ENCODE data around the gene DBF4B. TPM values are rescaled to one million over a fixed set of nuclear protein-coding genes. Genes with fewer than 3 reads are reported as not detected.

The DBF4B gene
- total and polyA plus RNA-seq, 2 of the 13 experiments (the other 11 are each of a cell fraction or from before 2014, with no cell fraction given), result 11.7 to 13.2 TPM

DNA sequence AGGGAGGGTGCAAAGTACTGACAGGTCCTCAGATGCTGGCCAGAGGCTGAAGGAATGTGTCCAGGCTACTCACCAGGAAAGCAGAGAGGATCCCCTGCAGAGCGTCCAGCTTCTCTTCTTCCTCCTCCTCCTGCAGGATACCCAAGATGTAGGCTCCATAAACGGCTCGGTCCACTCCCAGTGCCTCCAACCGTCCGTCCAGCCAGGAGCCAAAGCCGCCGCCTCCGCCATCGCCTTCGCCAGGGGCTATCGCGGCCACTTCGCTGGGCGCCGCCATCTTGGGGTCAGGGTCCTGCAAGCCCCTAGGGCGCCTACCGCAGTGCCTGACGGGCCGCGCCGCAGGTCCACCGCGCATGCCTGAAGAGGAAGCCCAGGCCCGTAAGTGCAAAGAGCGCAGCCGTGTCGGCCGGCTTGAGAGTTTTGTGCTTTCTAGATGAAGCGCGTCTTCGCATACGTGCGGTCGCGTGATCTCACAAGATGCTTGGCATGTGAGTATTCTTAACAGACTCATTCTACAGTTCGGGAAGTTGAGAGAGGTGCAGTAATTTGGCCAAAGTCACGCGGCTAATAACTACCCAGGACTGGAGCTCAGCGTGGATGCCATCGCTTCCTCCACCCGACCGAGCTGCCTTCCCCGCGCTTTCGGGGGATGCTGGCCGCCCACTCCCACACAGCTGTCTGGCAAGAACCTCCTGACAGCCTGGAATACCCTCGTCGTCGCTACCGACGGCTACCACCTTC is 18.8 kb upstream of the DBF4B start, which contains the start of gene CCDC43 (continued):
- TF ChIP-seq ZNF451 (CRISPR knock-in tag; IDR thresholded peaks at IDR 0.05) (peak; percentile 60; the same call in 1 of the 2 replicates), ERF (CRISPR knock-in tag; IDR thresholded peaks at IDR 0.05) (peak; percentile 92), MAF1 (CRISPR knock-in tag; IDR thresholded peaks at IDR 0.05; ENCODE audit: borderline replicate concordance) (no peak; the same call in 1 of the 2 replicates), BCL6 (CRISPR knock-in tag; IDR thresholded peaks at IDR 0.05) (peak; percentile 70), CBFB (CRISPR knock-in tag; IDR thresholded peaks at IDR 0.05) (peak; percentile 91), STAT5B (CRISPR knock-in tag; IDR thresholded peaks at IDR 0.05) (peak; percentile 43; the same call in 1 of the 2 replicates), HMGA1 (CRISPR knock-in tag; conservative IDR thresholded peaks at IDR 0.05) (no peak), ZNF569 (CRISPR knock-in tag; IDR thresholded peaks at IDR 0.05; ENCODE audit: borderline replicate concordance) (peak; percentile 86; the same call in 1 of the 2 replicates), NFE2 (CRISPR knock-in tag; IDR thresholded peaks at IDR 0.05) (peak; percentile 27; the same call in 1 of the 2 replicates), ZNF20 (CRISPR knock-in tag; IDR thresholded peaks at IDR 0.05) (peak; percentile 95; the same call in 1 of the 2 replicates), ZMYM3 (CRISPR knock-in tag; IDR thresholded peaks at IDR 0.05) (peak; percentile 32; the same call in 1 of the 2 replicates), ATM (IDR thresholded peaks at IDR 0.05; ENCODE audit: borderline replicate concordance) (no peak), ZNF382 (CRISPR knock-in tag; IDR thresholded peaks at IDR 0.05; ENCODE audit: borderline replicate concordance) (no peak; the same call in 1 of the 2 replicates), GTF2F1 (IDR thresholded peaks at IDR 0.05; ENCODE audit: low read length) (peak; percentile 39; the same call in 1 of the 2 replicates), ZNF3 (CRISPR knock-in tag; IDR thresholded peaks at IDR 0.05) (peak; percentile 56; the same call in 1 of the 2 replicates)
- TF ChIP-seq, protein P1, sequence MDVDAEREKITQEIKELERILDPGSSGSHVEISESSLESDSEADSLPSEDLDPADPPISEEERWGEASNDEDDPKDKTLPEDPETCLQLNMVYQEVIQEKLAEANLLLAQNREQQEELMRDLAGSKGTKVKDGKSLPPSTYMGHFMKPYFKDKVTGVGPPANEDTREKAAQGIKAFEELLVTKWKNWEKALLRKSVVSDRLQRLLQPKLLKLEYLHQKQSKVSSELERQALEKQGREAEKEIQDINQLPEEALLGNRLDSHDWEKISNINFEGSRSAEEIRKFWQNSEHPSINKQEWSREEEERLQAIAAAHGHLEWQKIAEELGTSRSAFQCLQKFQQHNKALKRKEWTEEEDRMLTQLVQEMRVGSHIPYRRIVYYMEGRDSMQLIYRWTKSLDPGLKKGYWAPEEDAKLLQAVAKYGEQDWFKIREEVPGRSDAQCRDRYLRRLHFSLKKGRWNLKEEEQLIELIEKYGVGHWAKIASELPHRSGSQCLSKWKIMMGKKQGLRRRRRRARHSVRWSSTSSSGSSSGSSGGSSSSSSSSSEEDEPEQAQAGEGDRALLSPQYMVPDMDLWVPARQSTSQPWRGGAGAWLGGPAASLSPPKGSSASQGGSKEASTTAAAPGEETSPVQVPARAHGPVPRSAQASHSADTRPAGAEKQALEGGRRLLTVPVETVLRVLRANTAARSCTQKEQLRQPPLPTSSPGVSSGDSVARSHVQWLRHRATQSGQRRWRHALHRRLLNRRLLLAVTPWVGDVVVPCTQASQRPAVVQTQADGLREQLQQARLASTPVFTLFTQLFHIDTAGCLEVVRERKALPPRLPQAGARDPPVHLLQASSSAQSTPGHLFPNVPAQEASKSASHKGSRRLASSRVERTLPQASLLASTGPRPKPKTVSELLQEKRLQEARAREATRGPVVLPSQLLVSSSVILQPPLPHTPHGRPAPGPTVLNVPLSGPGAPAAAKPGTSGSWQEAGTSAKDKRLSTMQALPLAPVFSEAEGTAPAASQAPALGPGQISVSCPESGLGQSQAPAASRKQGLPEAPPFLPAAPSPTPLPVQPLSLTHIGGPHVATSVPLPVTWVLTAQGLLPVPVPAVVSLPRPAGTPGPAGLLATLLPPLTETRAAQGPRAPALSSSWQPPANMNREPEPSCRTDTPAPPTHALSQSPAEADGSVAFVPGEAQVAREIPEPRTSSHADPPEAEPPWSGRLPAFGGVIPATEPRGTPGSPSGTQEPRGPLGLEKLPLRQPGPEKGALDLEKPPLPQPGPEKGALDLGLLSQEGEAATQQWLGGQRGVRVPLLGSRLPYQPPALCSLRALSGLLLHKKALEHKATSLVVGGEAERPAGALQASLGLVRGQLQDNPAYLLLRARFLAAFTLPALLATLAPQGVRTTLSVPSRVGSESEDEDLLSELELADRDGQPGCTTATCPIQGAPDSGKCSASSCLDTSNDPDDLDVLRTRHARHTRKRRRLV (CRISPR knock-in tag; IDR thresholded peaks at IDR 0.05), result peak; percentile 90
- TF ChIP-seq, protein P2, sequence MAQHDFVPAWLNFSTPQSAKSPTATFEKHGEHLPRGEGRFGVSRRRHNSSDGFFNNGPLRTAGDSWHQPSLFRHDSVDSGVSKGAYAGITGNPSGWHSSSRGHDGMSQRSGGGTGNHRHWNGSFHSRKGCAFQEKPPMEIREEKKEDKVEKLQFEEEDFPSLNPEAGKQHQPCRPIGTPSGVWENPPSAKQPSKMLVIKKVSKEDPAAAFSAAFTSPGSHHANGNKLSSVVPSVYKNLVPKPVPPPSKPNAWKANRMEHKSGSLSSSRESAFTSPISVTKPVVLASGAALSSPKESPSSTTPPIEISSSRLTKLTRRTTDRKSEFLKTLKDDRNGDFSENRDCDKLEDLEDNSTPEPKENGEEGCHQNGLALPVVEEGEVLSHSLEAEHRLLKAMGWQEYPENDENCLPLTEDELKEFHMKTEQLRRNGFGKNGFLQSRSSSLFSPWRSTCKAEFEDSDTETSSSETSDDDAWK (CRISPR knock-in tag; IDR thresholded peaks at IDR 0.05), result no peak
- TF ChIP-seq, protein P3, sequence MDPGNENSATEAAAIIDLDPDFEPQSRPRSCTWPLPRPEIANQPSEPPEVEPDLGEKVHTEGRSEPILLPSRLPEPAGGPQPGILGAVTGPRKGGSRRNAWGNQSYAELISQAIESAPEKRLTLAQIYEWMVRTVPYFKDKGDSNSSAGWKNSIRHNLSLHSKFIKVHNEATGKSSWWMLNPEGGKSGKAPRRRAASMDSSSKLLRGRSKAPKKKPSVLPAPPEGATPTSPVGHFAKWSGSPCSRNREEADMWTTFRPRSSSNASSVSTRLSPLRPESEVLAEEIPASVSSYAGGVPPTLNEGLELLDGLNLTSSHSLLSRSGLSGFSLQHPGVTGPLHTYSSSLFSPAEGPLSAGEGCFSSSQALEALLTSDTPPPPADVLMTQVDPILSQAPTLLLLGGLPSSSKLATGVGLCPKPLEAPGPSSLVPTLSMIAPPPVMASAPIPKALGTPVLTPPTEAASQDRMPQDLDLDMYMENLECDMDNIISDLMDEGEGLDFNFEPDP (CRISPR knock-in tag; conservative IDR thresholded peaks at IDR 0.05), result 0 out of 2 replicates have a peak, but pooled peaks have one; percentile 10
- TF ChIP-seq, protein P4, sequence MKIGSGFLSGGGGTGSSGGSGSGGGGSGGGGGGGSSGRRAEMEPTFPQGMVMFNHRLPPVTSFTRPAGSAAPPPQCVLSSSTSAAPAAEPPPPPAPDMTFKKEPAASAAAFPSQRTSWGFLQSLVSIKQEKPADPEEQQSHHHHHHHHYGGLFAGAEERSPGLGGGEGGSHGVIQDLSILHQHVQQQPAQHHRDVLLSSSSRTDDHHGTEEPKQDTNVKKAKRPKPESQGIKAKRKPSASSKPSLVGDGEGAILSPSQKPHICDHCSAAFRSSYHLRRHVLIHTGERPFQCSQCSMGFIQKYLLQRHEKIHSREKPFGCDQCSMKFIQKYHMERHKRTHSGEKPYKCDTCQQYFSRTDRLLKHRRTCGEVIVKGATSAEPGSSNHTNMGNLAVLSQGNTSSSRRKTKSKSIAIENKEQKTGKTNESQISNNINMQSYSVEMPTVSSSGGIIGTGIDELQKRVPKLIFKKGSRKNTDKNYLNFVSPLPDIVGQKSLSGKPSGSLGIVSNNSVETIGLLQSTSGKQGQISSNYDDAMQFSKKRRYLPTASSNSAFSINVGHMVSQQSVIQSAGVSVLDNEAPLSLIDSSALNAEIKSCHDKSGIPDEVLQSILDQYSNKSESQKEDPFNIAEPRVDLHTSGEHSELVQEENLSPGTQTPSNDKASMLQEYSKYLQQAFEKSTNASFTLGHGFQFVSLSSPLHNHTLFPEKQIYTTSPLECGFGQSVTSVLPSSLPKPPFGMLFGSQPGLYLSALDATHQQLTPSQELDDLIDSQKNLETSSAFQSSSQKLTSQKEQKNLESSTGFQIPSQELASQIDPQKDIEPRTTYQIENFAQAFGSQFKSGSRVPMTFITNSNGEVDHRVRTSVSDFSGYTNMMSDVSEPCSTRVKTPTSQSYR (CRISPR knock-in tag; IDR thresholded peaks at IDR 0.05; ENCODE audit: borderline replicate concordance), result 0 out of 2 replicates have a peak, but pooled peaks have one; percentile 10

All from HepG2 (cell line).